ENCODE measurements around the gene TUBA4B. TPM values are rescaled to one million over a fixed set of nuclear protein-coding genes. Genes with fewer than 3 reads are reported as not detected.

Gene TUBA4B
- total and polyA plus RNA-seq, 2 of the 4 experiments (the other 2 are of a cell fraction) = not detected

- CTCF ChIA-PET = interaction anchor here (0.5 kb wide), 1 partner anchor 37 kb away, joined by 3 read pairs; the partner anchor contains the start of gene TUBA4B
These were observed 37.0 kb upstream of the TUBA4B start for GRCh38 chr2:219215871-219216534.

More at GRCh38 chr2:219215871-219216534, 37.0 kb upstream of the TUBA4B start:
- POLR2A ChIA-PET (ENCODE audit: unreplicated experiment) = interaction anchor here (0.6 kb wide), 1 partner anchor 453 kb away, joined by 3 read pairs; no protein-coding TSS in a partner anchor
- TF ChIP-seq USF2 (IDR thresholded peaks at IDR 0.05; ENCODE audit: low read depth, low read length) (no peak), MAFK (IDR thresholded peaks at IDR 0.05; ENCODE audit: low read depth, low read length) (no peak), RCOR1 (IDR thresholded peaks at IDR 0.05; ENCODE audit: insufficient replicate concordance, low read length) (no peak)
- Histone ChIP-seq H3K9ac (ENCODE audit: low read depth, low read length) (no peak overlapping the region), H2BK20ac (ENCODE audit: low read depth, low read length) (no peak overlapping the region; the same call in 1 of the 2 replicates), H2AFZ (replicated peaks; ENCODE audit: low read length, poor library complexity) (no peak overlapping the region), H4K8ac (ENCODE audit: low read depth in 2 of 2, low read length in 2 of 2) (no peak overlapping the region), H2AK9ac (replicated peaks; ENCODE audit: low read depth, low read length, poor library complexity) (no peak overlapping the region), H4K91ac (ENCODE audit: insufficient read depth, low read depth, low read length) (no peak overlapping the region), H3K9me3 (ENCODE audit: control insufficient read depth, insufficient read depth, low read length) (no peaks in the 10 kb centered on the region), H3K4me2 (ENCODE audit: low read depth, low read length) (no peak overlapping the region), H3K4me3 (ENCODE audit: insufficient read depth, low read depth, low read length) (no peak overlapping the region), H3K4ac (ENCODE audit: low read depth, low read length) (no peak overlapping the region), H2BK120ac (ENCODE audit: low read depth, low read length) (no peak overlapping the region), H3K56ac (ENCODE audit: extremely low read depth, insufficient read depth, low read length) (no peak overlapping the region), H3K14ac (replicated peaks; ENCODE audit: low read depth, low read length) (no peak overlapping the region), H3K23ac (ENCODE audit: low read depth, low read length) (no peak overlapping the region), H3K36me3 (ENCODE audit: control insufficient read depth, insufficient read depth, low read length) (peaks cover 48% of the 10 kb centered on the region), H4K5ac (ENCODE audit: low read depth, low read length) (no peak overlapping the region), H2BK15ac (ENCODE audit: low read depth, low read length) (no peak overlapping the region), H3K18ac (ENCODE audit: low read depth, low read length) (no peak overlapping the region), H3K79me1 (ENCODE audit: low read depth in 1 of 2, low read length in 2 of 2) (peaks cover 8 to 28% of the 10 kb centered on the region in 2 experiments; a peak in 3 of 4 replicates), H3K4me1 (ENCODE audit: control insufficient read depth, insufficient read depth, low read length) (peaks cover 5% of the 10 kb centered on the region; the same call in 1 of the 2 replicates), H3K9me1 (ENCODE audit: insufficient read depth, low read length) (peaks cover 6% of the 10 kb centered on the region), H2AK5ac (ENCODE audit: low read depth, low read length) (peak overlapping the region; percentile 64; the same call in 1 of the 2 replicates), H4K20me1 (ENCODE audit: insufficient read depth, low read length) (peaks cover 11% of the 10 kb centered on the region), H3K27me3 (ENCODE audit: control insufficient read depth, insufficient read depth, low read length) (no peaks in the 10 kb centered on the region), H2BK5ac (ENCODE audit: low read depth, low read length, poor library complexity, severe bottlenecking) (no peak overlapping the region), H3K27ac (ENCODE audit: insufficient read depth, low read length) (no peak overlapping the region)
- in situ Hi-C loops (cut with MboI; ENCODE audit: low sequenced_read_pairs) (no loop called here), dilution Hi-C loops (cut with HindIII; ENCODE audit: low sequenced_read_pairs, unreplicated experiment) (no loop called here), intact Hi-C loops (cut with micrococcal nuclease) (no loop called here)
- no TSS peak for BruUV-seq (replicated peaks)
- DNase-seq (no peak), ATAC-seq (ENCODE audit: low read depth) (no peak)
- 92% methylated on average over 11 of the region's 27 CpGs; no CpG with 5 or more reads in 1 of the 2 experiments for WGBS, 2 experiments (ENCODE audit: extremely low coverage in 2 of 2, insufficient read length in 1 of 2)
